Transverse colon (tissue), 4 donors: ENCODE data around the gene ALG3. TPM values are rescaled to one million over a fixed set of nuclear protein-coding genes. Genes with fewer than 3 reads are reported as not detected.

ENCODE experiments used
- DNase-seq: peaks from one replicate; pipeline ENCODE4 v3.0.0-alpha.2; 2019
- H3K27ac ChIP-seq, 4 donors: fragments of 200-600 bp; sonication (generic); 2 replicates each; pipeline ENCODE4 v1.5.1; 2016 to 2018; ENCODE audit warnings: inconsistent platforms in 4 of 4
- H3K27me3 ChIP-seq: fragments of 200-600 bp; sonication (generic); 2 replicates; pipeline ENCODE4 v1.5.1; 2017; ENCODE audit warnings: inconsistent platforms
- H3K36me3 ChIP-seq, 4 donors: fragments of 200-600 bp; sonication (generic); 2 replicates each; pipeline ENCODE4 v1.5.1; 2017 to 2019; ENCODE audit warnings: inconsistent platforms in 4 of 4
- H3K4me1 ChIP-seq, 4 donors: fragments of 200-600 bp; sonication (generic); 2 replicates each; pipeline ENCODE4 v1.5.1; 2017 to 2020; ENCODE audit warnings: inconsistent platforms in 4 of 4
- H3K4me3 ChIP-seq, 4 donors: fragments of 200-600 bp; sonication (generic); 1 replicate in 1 of 4; 2 replicates in 3 of 4; pipeline versions ENCODE4 v1.5.1 to v1.6.1; 2017 to 2019; ENCODE audit warnings: inconsistent platforms in 4 of 4
- H3K9me3 ChIP-seq, 2 donors: fragments of 200-600 bp; sonication (generic); 2 replicates each; pipeline ENCODE4 v1.5.1; 2017 to 2019; ENCODE audit warnings: inconsistent platforms in 2 of 2
- EP300 ChIP-seq: sonication (generic); formaldehyde crosslinking; IDR thresholded peaks from one replicate; pipeline ENCODE4 v1.6.1; 2017; ENCODE audit warnings: antibody characterized with exemption, low read depth
- POLR2A ChIP-seq: fragments of 450-650 bp; IDR thresholded peaks from one replicate; pipeline ENCODE4 v1.6.1; 2016; ENCODE audit warnings: antibody characterized with exemption, mild to moderate bottlenecking, moderate library complexity
- POLR2AphosphoS5 ChIP-seq, 3 donors: sonication (generic); formaldehyde crosslinking; IDR thresholded peaks; one replicate each; pipeline ENCODE4 v1.6.1; 2016; ENCODE audit warnings: antibody characterized with exemption in 3 of 3
- WGBS, 2 donors: methylation state at CpG; one replicate each; pipeline ENCODE4 v1.1.5; 2018; ENCODE audit warnings: low coverage in 1 of 2; 5-methylcytosine and 5-hydroxymethylcytosine counted together
- in situ Hi-C, 4 donors: fragments of 200-750 bp; cut with MboI; loops; one replicate each; pipeline versions ENCODE4 v1.15.0 to v1.15.1; 2017; ENCODE audit warnings: low sequenced_read_pairs in 3 of 4, low pct_ligation_motif_present in 1 of 4, low pct_unique_long_range_greater_than_20kb in 1 of 4
- intact Hi-C: fragments of 100-400 bp; cut with DNase I; formaldehyde crosslinking; loops from one replicate; pipeline ENCODE4 v1.15.1; 2023; ENCODE audit warnings: low total_unique reads
- total RNA-seq, 4 donors: library from RNA; depleted of rRNA; stranded (reverse); fragments of >200 nt; gene quantifications; one replicate each; pipeline ENCODE4 v1.1.0, GENCODE V29; 2016
- TF ChIP-seq, protein P1 (sequence below), 5 experiments: fragments of 200-600 bp in 3 of 5; fragments of 450-650 bp in 2 of 5; sonication (generic) in 3 of 5; IDR thresholded peaks; 1 replicate in 2 of 5; 2 replicates in 3 of 5; pipeline ENCODE4 v1.5.1; 2016 to 2017; ENCODE audit warnings: antibody characterized with exemption in 5 of 5, inconsistent platforms in 3 of 5, mild to moderate bottlenecking in 2 of 5, moderate library complexity in 1 of 5

ALG3 gene
- 10 to 100 TPM; 37.3 to 67.3 (median 52.2) TPM for total RNA-seq

- Histone ChIP-seq H3K27ac (peak within 1 kb of the TSS; percentile 82 to 89 (median 88)), H3K27me3 (no peaks in the 10 kb centered on the region), H3K4me1 (peaks cover 10 to 19% (median 15%) of the 10 kb centered on the region in 4 donors), H3K9me3 (no peaks in the 10 kb centered on the region), H3K36me3 (peaks cover 0 to 16% (median 4%) of the 10 kb centered on the region in 4 donors), H3K4me3 (peak within 1 kb of the TSS; percentile 56 to 89 (median 80))
- 0 to 2% methylated on average over 15 to 32 of the region's 49 CpGs for WGBS, 2 donors
- in situ Hi-C loops (loop anchor here in 3 of 4 donors (25.0 kb wide), 2 partner anchors 111 to 361 kb away; partner anchors contain the start of genes PARL (in 3 of the 3) and EIF2B5 (in 1 of the 3)), intact Hi-C loops (no loop called here)
- TF ChIP-seq POLR2AphosphoS5 (IDR thresholded peaks at IDR 0.05): peak; percentile 48 to 81 (median 63)
- no peak for TF ChIP-seq EP300
- TF ChIP-seq POLR2A: peak; percentile 59
- TF ChIP-seq, protein P1, sequence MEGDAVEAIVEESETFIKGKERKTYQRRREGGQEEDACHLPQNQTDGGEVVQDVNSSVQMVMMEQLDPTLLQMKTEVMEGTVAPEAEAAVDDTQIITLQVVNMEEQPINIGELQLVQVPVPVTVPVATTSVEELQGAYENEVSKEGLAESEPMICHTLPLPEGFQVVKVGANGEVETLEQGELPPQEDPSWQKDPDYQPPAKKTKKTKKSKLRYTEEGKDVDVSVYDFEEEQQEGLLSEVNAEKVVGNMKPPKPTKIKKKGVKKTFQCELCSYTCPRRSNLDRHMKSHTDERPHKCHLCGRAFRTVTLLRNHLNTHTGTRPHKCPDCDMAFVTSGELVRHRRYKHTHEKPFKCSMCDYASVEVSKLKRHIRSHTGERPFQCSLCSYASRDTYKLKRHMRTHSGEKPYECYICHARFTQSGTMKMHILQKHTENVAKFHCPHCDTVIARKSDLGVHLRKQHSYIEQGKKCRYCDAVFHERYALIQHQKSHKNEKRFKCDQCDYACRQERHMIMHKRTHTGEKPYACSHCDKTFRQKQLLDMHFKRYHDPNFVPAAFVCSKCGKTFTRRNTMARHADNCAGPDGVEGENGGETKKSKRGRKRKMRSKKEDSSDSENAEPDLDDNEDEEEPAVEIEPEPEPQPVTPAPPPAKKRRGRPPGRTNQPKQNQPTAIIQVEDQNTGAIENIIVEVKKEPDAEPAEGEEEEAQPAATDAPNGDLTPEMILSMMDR (IDR thresholded peaks at IDR 0.05): no peak
- DNase-seq: peak; percentile 89
These were observed at the start of gene ALG3 for GRCh38 chr3:184248454-184249411. Gene ALG3, minus strand, starts transcription at chr3:184248962. Its CDS starts 22 bp downstream, at chr3:184248940.

GRCh38 chr3:184296616-184297015 is 47.9 kb upstream of the ALG3 start:
- Histone ChIP-seq H3K27ac (no peak overlapping the region), H3K4me1 (peaks cover 7 to 26% (median 12%) of the 10 kb centered on the region in 4 donors), H3K27me3 (no peaks in the 10 kb centered on the region), H3K4me3 (no peak overlapping the region), H3K36me3 (peaks cover 0 to 12% (median 4%) of the 10 kb centered on the region in 4 donors), H3K9me3 (no peaks in the 10 kb centered on the region)
- WGBS, 2 donors: 60 to 79% methylated on average over 2 to 7 of the region's 7 CpGs
- intact Hi-C loops (no loop called here), in situ Hi-C loops (no loop called here)
- TF ChIP-seq POLR2A (no peak), POLR2AphosphoS5 (IDR thresholded peaks at IDR 0.05) (no peak), EP300 (no peak)
- TF ChIP-seq, protein P1 (IDR thresholded peaks at IDR 0.05): no peak
- no peak for DNase-seq

GRCh38 chr3:184295771-184296170 is 47.0 kb upstream of the ALG3 start:
- no peaks in the 10 kb centered on the region for H3K27me3 ChIP-seq
- peaks cover 7 to 25% (median 11%) of the 10 kb centered on the region in 4 donors for H3K4me1 ChIP-seq
- H3K36me3 ChIP-seq: peaks cover 0 to 6% (median under 1%) of the 10 kb centered on the region in 4 donors
- H3K9me3 ChIP-seq: no peaks in the 10 kb centered on the region
- no peak for TF ChIP-seq POLR2AphosphoS5 (IDR thresholded peaks at IDR 0.05)
- TF ChIP-seq, protein P1 (IDR thresholded peaks at IDR 0.05): no peak
- no peak for TF ChIP-seq POLR2A
- no peak for TF ChIP-seq EP300
- H3K4me3 ChIP-seq: no peak overlapping the region
- intact Hi-C loops: no loop called here
- in situ Hi-C loops: no loop called here
- 30 to 70% methylated on average over 3 of the region's 3 CpGs for WGBS, 2 donors
- DNase-seq: no peak
- H3K27ac ChIP-seq: no peak overlapping the region

DNA sequence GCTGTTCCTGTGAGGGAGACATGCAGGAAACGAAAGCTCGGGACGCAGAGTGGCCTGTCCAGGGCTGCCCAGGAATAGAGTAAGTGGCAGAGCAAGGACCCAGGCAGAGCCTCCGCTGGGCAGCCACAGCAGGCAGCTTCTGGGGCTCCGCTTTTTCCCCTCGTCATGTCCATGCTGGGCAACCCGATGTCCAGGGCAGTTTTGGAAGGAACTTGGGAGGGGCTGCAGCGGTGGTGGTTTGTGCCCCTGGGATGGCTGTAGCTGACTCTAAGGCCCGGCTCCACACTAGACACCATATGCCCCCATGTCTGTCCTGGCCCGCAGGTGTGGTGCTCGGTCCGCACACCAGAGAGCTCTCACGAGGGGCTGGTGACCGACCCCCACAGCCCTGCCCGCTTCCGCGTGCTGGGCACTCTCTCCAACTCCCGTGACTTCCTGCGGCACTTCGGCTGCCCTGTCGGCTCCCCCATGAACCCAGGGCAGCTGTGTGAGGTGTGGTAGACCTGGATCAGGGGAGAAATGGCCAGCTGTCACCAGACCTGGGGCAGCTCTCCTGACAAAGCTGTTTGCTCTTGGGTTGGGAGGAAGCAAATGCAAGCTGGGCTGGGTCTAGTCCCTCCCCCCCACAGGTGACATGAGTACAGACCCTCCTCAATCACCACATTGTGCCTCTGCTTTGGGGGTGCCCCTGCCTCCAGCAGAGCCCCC is 43.1 kb upstream of the ALG3 start:
- intact Hi-C loops: no loop called here
- 94% methylated on average over 21 of the region's 21 CpGs; no CpG with 5 or more reads in 1 of the 2 donors for WGBS, 2 donors
- in situ Hi-C loops: no loop called here

More for the DNA sequence above, 43.1 kb upstream of the ALG3 start:
- H3K27me3 ChIP-seq: peaks cover 11% of the 10 kb centered on the region
- no peak for TF ChIP-seq POLR2A
- no peak for TF ChIP-seq EP300
- no peak for TF ChIP-seq POLR2AphosphoS5 (IDR thresholded peaks at IDR 0.05)
- TF ChIP-seq, protein P1 (IDR thresholded peaks at IDR 0.05): no peak
- H3K4me3 ChIP-seq: no peak overlapping the region
- H3K9me3 ChIP-seq: no peaks in the 10 kb centered on the region
- DNase-seq: no peak
- no peaks in the 10 kb centered on the region for H3K36me3 ChIP-seq
- no peaks in the 10 kb centered on the region for H3K4me1 ChIP-seq
- H3K27ac ChIP-seq: no peak overlapping the region
